Ovary (tissue), 9 donors: ENCODE measurements around the gene ADARB2. TPM values are rescaled to one million over a fixed set of nuclear protein-coding genes. Genes with fewer than 3 reads are reported as not detected.

Source experiments
- DNase-seq, 5 donors: peaks; one replicate each; pipeline ENCODE4 v3.0.0-alpha.2; 2019 to 2020
- H3K27ac ChIP-seq, 2 donors: fragments of 200-600 bp; one replicate each; pipeline versions ENCODE4 v1.5.1 to v1.8.0; 2019 to 2022
- H3K27me3 ChIP-seq: fragments of 200-600 bp; one replicate; pipeline ENCODE4 v1.8.0; 2022
- H3K36me3 ChIP-seq: fragments of 200-600 bp; sonication (generic); one replicate; pipeline ENCODE4 v1.5.1; 2019
- H3K4me1 ChIP-seq: one replicate; pipeline ENCODE4 v1.8.1; 2013; ENCODE audit warnings: mild to moderate bottlenecking, moderate library complexity; ENCODE audit not compliant: insufficient read depth
- H3K4me3 ChIP-seq: fragments of 200-600 bp; sonication (generic); one replicate; pipeline ENCODE4 v1.5.1; 2017
- H3K9me3 ChIP-seq, 2 donors: fragments of 200-600 bp in 1 of 2; sonication (generic) in 1 of 2; one replicate each; pipeline versions ENCODE4 v1.5.1 to v1.8.1; 2013 to 2019; ENCODE audit warnings: mild to moderate bottlenecking in 1 of 2, moderate library complexity in 1 of 2
- EP300 ChIP-seq: sonication (generic); formaldehyde crosslinking; IDR thresholded peaks from one replicate; pipeline ENCODE4 v1.6.1; 2017; ENCODE audit warnings: antibody characterized with exemption
- POLR2A ChIP-seq: fragments of 450-650 bp; IDR thresholded peaks from one replicate; pipeline ENCODE4 v1.6.1; 2017; ENCODE audit warnings: antibody characterized with exemption, mild to moderate bottlenecking, moderate library complexity
- WGBS, 3 donors: extraction: QIAGEN DNeasy Blood & Tissue Kit in 1 of 3; methylation state at CpG; one replicate each; pipeline versions ENCODE4 v1.1.5 to v1.1.7; 2013 to 2017; 5-methylcytosine and 5-hydroxymethylcytosine counted together
- intact Hi-C, 4 donors: fragments of 100-400 bp; cut with DNase I; formaldehyde crosslinking; loops; one replicate each; pipeline versions ENCODE4 v1.11.0 to v1.15.1; 2022 to 2023
- polyA plus RNA-seq, 2 donors: library from polyadenylated mRNA; stranded (reverse); fragments of 200-250 nt in 1 of 2; fragments of 350-450 nt in 1 of 2; fragmentation: Illumina TruSeq in 1 of 2; extraction: RNeasy Lipid Tissue Mini Kit (QIAGEN cat#74804) in 1 of 2; gene quantifications; one replicate each; pipeline ENCODE4 v1.2.3, GENCODE V29; 2013 to 2014
- total RNA-seq, 7 donors: library from RNA; depleted of rRNA in 2 of 7; stranded (reverse); fragments of >200 nt in 2 of 7; fragmentation: NEBNext Ultra II Directional in 3 of 7; extraction: Animal tissue kit (Norgen Biotek cat#: 25700) in 3 of 7; gene quantifications; one replicate each; pipeline versions ENCODE4 v1.1.0 to v1.2.4, GENCODE V29; 2016 to 2023
- TF ChIP-seq, protein P1 (sequence below), 3 donors: fragments of 450-650 bp in 2 of 3; fragments of 200-600 bp in 1 of 3; IDR thresholded peaks; one replicate each; pipeline versions ENCODE4 v1.5.1 to v1.8.0; 2016 to 2022; ENCODE audit warnings: antibody characterized with exemption in 3 of 3, mild to moderate bottlenecking in 1 of 3
- donor health status: DM: no; HTN: no; CAD: no; lungs with moderate emphysema.
- donor health status: DM: no; HTN: no; CAD: no.
- donor health status: Bipolar disorder and iron deficiency.
- donor health status: DM: yes; HTN: yes; CAD: no.
- donor health status: DM: no; HTN: no; CAD: no.
- donor health status: DM: yes; HTN: yes; CAD: no.

Gene ADARB2
- total and polyA plus RNA-seq, 9 donors: 0.12 to 2.0 (median 0.36) TPM; not detected in 2

DNA sequence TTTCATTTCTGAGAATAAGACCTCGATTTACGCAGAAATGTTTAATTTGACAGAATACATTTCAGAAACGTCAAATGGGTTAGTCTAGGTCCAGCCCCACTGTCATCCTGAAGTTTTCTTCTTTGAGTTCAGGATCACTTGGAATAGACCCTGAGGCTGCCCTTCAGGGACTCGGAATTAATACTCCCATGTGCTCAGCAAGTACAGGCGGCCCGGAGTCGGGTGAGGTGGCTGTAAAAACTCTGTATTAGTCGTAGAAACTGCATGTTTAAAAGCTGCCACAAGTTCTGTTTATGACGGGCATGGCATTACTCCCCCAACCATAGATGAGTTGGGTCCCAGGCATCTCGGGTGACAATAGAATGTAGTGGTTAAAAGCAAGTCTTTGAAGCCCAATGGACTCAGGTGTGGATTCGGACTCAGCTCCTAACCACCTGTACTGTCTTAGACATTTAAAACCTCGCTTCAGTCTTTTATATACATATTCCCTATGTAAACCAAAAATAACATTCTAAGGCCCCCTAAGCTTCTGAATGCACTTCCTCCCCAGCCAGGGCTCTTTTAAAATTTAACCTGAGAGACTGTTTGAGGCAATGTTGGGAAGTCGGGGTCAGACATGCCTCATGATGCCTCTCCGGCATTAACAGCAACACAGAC is 216.3 kb downstream of the ADARB2 start:
- TF ChIP-seq, protein P1, sequence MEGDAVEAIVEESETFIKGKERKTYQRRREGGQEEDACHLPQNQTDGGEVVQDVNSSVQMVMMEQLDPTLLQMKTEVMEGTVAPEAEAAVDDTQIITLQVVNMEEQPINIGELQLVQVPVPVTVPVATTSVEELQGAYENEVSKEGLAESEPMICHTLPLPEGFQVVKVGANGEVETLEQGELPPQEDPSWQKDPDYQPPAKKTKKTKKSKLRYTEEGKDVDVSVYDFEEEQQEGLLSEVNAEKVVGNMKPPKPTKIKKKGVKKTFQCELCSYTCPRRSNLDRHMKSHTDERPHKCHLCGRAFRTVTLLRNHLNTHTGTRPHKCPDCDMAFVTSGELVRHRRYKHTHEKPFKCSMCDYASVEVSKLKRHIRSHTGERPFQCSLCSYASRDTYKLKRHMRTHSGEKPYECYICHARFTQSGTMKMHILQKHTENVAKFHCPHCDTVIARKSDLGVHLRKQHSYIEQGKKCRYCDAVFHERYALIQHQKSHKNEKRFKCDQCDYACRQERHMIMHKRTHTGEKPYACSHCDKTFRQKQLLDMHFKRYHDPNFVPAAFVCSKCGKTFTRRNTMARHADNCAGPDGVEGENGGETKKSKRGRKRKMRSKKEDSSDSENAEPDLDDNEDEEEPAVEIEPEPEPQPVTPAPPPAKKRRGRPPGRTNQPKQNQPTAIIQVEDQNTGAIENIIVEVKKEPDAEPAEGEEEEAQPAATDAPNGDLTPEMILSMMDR (IDR thresholded peaks at IDR 0.05): no peak
- TF ChIP-seq EP300 (no peak), POLR2A (no peak)
- H3K36me3 ChIP-seq: no peaks in the 10 kb centered on the region
- no peaks in the 10 kb centered on the region for H3K9me3 ChIP-seq
- DNase-seq: no peak
- H3K27me3 ChIP-seq: no peaks in the 10 kb centered on the region
- WGBS, 3 donors: 68 to 83% (median 82%) methylated on average over 14 of the region's 14 CpGs
- H3K27ac ChIP-seq: no peak overlapping the region
- intact Hi-C loops: no loop called here
- H3K4me1 ChIP-seq: no peaks in the 10 kb centered on the region
- no peak overlapping the region for H3K4me3 ChIP-seq

DNA sequence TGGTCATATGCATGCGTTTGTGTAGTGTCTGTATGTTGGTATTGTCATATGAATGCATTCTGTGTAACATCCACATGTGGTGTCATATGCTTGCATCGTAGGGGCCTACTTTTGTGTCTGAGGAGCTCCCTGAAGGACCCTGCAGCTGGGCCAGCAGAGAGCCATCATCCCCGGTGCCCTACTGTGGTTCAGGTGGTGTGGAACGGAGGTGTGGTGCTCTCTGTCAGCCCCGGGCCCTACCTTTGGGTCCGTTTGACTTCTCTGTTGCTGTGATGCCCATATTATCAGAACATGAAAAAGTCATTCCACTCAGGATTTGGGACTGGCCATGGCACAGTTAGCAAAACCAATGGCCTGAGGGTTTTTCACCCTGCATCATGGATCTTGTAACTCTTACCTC is 217.9 kb downstream of the ADARB2 start:
- Histone ChIP-seq H3K27me3 (no peaks in the 10 kb centered on the region), H3K36me3 (no peaks in the 10 kb centered on the region), H3K27ac (no peak overlapping the region), H3K4me1 (no peaks in the 10 kb centered on the region), H3K9me3 (no peaks in the 10 kb centered on the region), H3K4me3 (no peak overlapping the region)
- TF ChIP-seq POLR2A: no peak
- no peak for TF ChIP-seq EP300
- TF ChIP-seq, protein P1 (IDR thresholded peaks at IDR 0.05): no peak
- 87 to 91% (median 90%) methylated on average over 6 of the region's 6 CpGs for WGBS, 3 donors
- intact Hi-C loops: no loop called here
- DNase-seq: no peak

DNA sequence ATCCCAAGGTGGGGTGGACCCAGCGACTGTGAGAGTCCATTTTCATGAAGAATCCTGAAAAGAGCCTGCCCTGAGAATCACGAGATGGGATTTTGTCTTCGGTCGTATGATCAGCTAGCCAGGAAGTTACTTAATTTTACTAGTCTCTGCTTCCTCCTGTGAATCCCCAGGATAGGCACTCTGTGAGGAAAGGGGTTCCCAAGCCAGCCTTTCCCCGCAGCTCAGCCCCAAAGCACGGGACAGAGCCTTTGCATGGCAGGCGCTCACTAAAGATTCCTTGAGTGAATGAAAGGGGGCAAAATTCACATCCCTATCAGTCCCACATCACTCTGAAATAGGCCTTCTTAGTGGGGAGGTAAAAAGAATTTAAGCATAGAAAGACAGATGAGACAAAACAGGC is 219.6 kb downstream of the ADARB2 start:
- no peaks in the 10 kb centered on the region for H3K9me3 ChIP-seq
- no peaks in the 10 kb centered on the region for H3K4me1 ChIP-seq
- no peak for DNase-seq
- no peaks in the 10 kb centered on the region for H3K27me3 ChIP-seq
- intact Hi-C loops: no loop called here
- H3K27ac ChIP-seq: no peak overlapping the region
- H3K4me3 ChIP-seq: no peak overlapping the region
- WGBS, 3 donors: 87 to 91% (median 91%) methylated on average over 7 of the region's 7 CpGs
- no peak for TF ChIP-seq EP300
- no peak for TF ChIP-seq POLR2A
- TF ChIP-seq, protein P1 (IDR thresholded peaks at IDR 0.05): no peak
- H3K36me3 ChIP-seq: no peaks in the 10 kb centered on the region

DNA sequence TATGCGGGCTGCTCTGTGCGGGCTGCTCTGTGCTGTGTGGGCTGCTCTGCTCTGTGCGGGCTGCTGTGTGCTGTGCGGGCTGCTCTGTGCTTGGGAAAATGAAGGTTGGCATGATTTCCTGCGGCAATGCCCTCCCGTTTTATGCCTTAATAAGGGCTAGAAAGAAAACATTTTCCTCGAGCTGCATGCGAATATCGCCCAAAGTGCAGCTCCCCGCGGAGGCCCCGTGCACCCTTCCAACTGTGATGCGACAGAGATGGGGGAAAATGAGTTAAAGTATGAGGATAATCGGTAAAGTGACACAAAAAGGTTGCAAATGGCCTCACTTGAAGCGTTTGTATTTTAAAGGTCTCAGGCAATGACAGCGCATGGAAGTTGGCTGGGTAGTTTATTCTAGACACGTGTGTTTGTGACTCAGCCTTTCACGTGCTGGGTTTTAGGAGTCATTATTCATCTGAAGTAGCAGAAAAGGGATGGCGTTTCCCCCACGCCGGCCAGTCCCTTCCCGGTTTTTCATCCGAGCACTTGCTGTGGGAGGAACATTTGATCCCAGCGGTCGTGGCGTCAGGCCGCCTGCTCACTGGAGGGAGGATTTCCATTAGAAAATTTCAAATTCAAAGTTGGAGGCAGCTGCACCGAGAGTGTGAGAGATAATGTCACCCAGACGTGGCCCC is 220.7 kb downstream of the ADARB2 start:
- TF ChIP-seq EP300 (no peak), POLR2A (no peak)
- TF ChIP-seq, protein P1 (IDR thresholded peaks at IDR 0.05): no peak
- 59 to 72% (median 60%) methylated on average over 29 of the region's 29 CpGs for WGBS, 3 donors

More for the DNA sequence above, 220.7 kb downstream of the ADARB2 start:
- intact Hi-C loops: no loop called here
- DNase-seq: no peak
- H3K36me3 ChIP-seq: no peaks in the 10 kb centered on the region
- H3K4me3 ChIP-seq: no peak overlapping the region
- no peaks in the 10 kb centered on the region for H3K4me1 ChIP-seq
- no peaks in the 10 kb centered on the region for H3K9me3 ChIP-seq
- H3K27ac ChIP-seq: no peak overlapping the region
- H3K27me3 ChIP-seq: no peaks in the 10 kb centered on the region
